Astrocyte (in vitro differentiated cells and primary cell): ENCODE data around the gene TEKT5. TPM values are rescaled to one million over a fixed set of nuclear protein-coding genes. Genes with fewer than 3 reads are reported as not detected.

Source experiments
- DNase-seq: peaks from one replicate; pipeline ENCODE4 v3.0.0-alpha.2; 2010; ENCODE audit warnings: low read depth
- FAIRE-seq: peaks from 2 replicates; lab custom pipeline; 2011; peaks lifted over from hg19 to GRCh38; lab: Jason Lieb, UNC
- H2AFZ ChIP-seq: 2 replicates; pipeline ENCODE4 v1.6.0; 2012; ENCODE audit warnings: low read depth, low read length, inconsistent platforms
- H3K27ac ChIP-seq: 2 replicates; pipeline ENCODE4 v1.5.1; 2011; ENCODE audit warnings: low read depth, low read length, inconsistent platforms
- H3K27me3 ChIP-seq: 2 replicates; pipeline ENCODE4 v1.6.0; 2011; ENCODE audit warnings: low read length, inconsistent platforms; ENCODE audit not compliant: insufficient read depth
- H3K36me3 ChIP-seq: 2 replicates; pipeline ENCODE4 v1.5.1; 2011; ENCODE audit warnings: low read length, inconsistent platforms; ENCODE audit not compliant: insufficient read depth
- H3K4me1 ChIP-seq: 2 replicates; pipeline ENCODE4 v1.5.1; 2011; ENCODE audit warnings: low read length, inconsistent platforms; ENCODE audit not compliant: insufficient read depth
- H3K4me2 ChIP-seq: 2 replicates; pipeline ENCODE4 v1.6.0; 2012; ENCODE audit warnings: low read length, inconsistent platforms
- H3K4me3 ChIP-seq: 2 replicates; pipeline ENCODE4 v1.5.1; 2011; ENCODE audit warnings: low read depth, mild to moderate bottlenecking, low read length, inconsistent platforms; ENCODE audit not compliant: insufficient read depth
- H3K79me2 ChIP-seq: 2 replicates; pipeline ENCODE4 v1.6.0; 2012; ENCODE audit warnings: mild to moderate bottlenecking, low read length, inconsistent platforms; ENCODE audit not compliant: insufficient read depth
- H3K9ac ChIP-seq: 2 replicates; pipeline ENCODE4 v1.6.0; 2012; ENCODE audit warnings: mild to moderate bottlenecking, low read length, inconsistent platforms
- H3K9me3 ChIP-seq: 2 replicates; pipeline ENCODE4 v1.5.1; 2012; ENCODE audit warnings: low read depth, mild to moderate bottlenecking, low read length, inconsistent platforms; ENCODE audit not compliant: insufficient read depth
- H4K20me1 ChIP-seq: 2 replicates; pipeline ENCODE4 v1.6.0; 2012; ENCODE audit warnings: low read length, inconsistent platforms; ENCODE audit not compliant: insufficient read depth
- H3K27ac Mint-ChIP-seq: one replicate; pipeline ENCODE4 v1.8.0; 2021; ENCODE audit warnings: mild to moderate bottlenecking, mixed read lengths; ENCODE audit not compliant: unreplicated experiment
- H3K27me3 Mint-ChIP-seq: one replicate; pipeline ENCODE4 v1.8.0; 2021; ENCODE audit warnings: low read depth, mixed read lengths; ENCODE audit not compliant: unreplicated experiment
- H3K36me3 Mint-ChIP-seq: one replicate; pipeline ENCODE4 v1.8.0; 2021; ENCODE audit warnings: low read depth, mixed read lengths; ENCODE audit not compliant: unreplicated experiment
- H3K4me1 Mint-ChIP-seq: one replicate; pipeline ENCODE4 v1.8.0; 2021; ENCODE audit warnings: low read depth, mixed read lengths; ENCODE audit not compliant: unreplicated experiment
- H3K4me3 Mint-ChIP-seq: one replicate; pipeline ENCODE4 v1.8.0; 2021; ENCODE audit warnings: mild to moderate bottlenecking, moderate library complexity, mixed read lengths; ENCODE audit not compliant: unreplicated experiment
- H3K9me3 Mint-ChIP-seq: one replicate; pipeline ENCODE4 v1.8.0; 2021; ENCODE audit warnings: mild to moderate bottlenecking, mixed read lengths; ENCODE audit not compliant: unreplicated experiment
- EZH2 ChIP-seq: IDR thresholded peaks from 2 replicates; pipeline ENCODE4 v1.6.1; 2012; ENCODE audit warnings: mild to moderate bottlenecking, low read length, inconsistent platforms; ENCODE audit not compliant: insufficient read depth
- total RNA-seq: library from RNA; stranded (reverse); gene quantifications from 2 replicates; pipeline ENCODE4 v1.2.1, GENCODE V29; 2021
- TF ChIP-seq, protein P1 (sequence below): IDR thresholded peaks from 2 replicates; pipeline ENCODE4 v1.5.1; 2011; ENCODE audit warnings: low read depth, mild to moderate bottlenecking, inconsistent platforms, low read length, moderate library complexity; ENCODE audit not compliant: insufficient read depth

The TEKT5 gene
- total RNA-seq, 1 donor from 2014 or later: not detected

DNA sequence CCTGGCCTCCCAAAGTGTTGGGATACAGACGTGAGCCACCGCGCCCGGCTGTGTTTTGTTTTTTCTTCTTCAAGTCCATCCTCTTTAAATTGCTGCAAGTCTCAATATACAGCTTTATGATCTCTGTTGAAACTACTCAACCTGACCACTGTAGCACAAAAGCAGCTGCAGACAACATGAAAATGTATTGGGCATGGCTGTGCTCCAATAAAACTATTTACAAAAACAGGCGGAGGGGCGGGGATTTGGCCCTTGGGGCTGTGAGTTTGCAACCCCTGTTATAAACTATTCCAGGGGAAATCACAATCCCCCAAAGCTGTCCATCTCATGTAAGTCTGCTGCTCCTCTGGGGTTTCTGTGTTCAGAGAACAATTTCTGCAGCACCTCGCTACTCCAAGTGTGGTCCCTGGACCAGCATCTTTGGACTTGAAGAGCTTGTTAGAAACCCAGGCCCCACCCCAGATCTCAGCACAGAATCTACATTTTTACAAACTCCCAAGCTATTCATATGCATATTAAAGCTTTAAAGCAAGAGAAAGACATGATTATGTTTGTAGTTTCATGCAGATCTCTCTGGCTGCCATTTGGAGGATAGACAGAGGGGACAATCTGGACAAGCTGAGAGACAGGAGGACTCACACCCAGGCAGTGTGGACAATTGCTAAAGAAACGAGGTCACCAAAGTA lies 33.6 kb downstream of the TEKT5 start:
- H3K27ac ChIP-seq: no peak overlapping the region

DNA sequence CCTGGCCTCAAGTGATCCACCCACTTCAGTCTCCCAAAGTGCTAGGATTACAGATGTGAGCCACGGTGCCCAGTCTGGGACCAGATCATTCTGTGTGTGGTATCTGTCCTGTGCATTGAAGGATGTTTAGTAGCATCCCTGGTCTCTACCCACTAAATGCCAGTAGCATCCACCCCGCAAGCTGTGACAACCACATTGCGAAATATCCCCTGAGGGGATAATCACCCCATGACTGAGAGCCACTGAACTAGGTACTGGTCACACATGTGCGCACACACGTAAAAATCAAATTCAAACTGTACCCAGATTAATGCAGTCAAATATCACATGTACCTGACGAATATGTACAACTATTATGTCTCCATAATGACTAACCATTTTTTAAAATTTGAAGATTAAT lies 35.8 kb downstream of the TEKT5 start:
- Histone ChIP-seq H3K9me3 (no peaks in the 10 kb centered on the region), H3K27me3 (peaks cover 3% of the 10 kb centered on the region), H3K4me1 (no peaks in the 10 kb centered on the region), H3K27ac (no peak overlapping the region), H4K20me1 (no peaks in the 10 kb centered on the region), H3K4me2 (no peak overlapping the region), H3K9ac (no peak overlapping the region), H3K79me2 (no peaks in the 10 kb centered on the region), H2AFZ (no peak overlapping the region), H3K4me3 (no peak overlapping the region), H3K36me3 (no peaks in the 10 kb centered on the region)
- peaks cover 13% of the 10 kb centered on the region for H3K27me3 Mint-ChIP-seq
- no peak overlapping the region for H3K4me3 Mint-ChIP-seq
- no peak for FAIRE-seq
- H3K9me3 Mint-ChIP-seq: no peaks in the 10 kb centered on the region
- peaks cover 4% of the 10 kb centered on the region for H3K4me1 Mint-ChIP-seq
- no peaks in the 10 kb centered on the region for H3K36me3 Mint-ChIP-seq
- no peak overlapping the region for H3K27ac Mint-ChIP-seq
- DNase-seq: no peak
- no peak for TF ChIP-seq EZH2

More for the DNA sequence above, 33.6 kb downstream of the TEKT5 start:
- Histone ChIP-seq H3K4me2 (no peak overlapping the region), H3K4me3 (no peak overlapping the region), H3K36me3 (no peaks in the 10 kb centered on the region), H4K20me1 (no peaks in the 10 kb centered on the region), H2AFZ (no peak overlapping the region), H3K79me2 (no peaks in the 10 kb centered on the region), H3K9me3 (no peaks in the 10 kb centered on the region), H3K27me3 (peaks cover 3% of the 10 kb centered on the region), H3K9ac (no peak overlapping the region), H3K4me1 (no peaks in the 10 kb centered on the region)
- Mint-ChIP-seq H3K4me1 (peaks cover 4% of the 10 kb centered on the region), H3K36me3 (no peaks in the 10 kb centered on the region), H3K4me3 (no peak overlapping the region), H3K9me3 (no peaks in the 10 kb centered on the region), H3K27ac (no peak overlapping the region), H3K27me3 (peaks cover 22% of the 10 kb centered on the region)
- FAIRE-seq (no peak), DNase-seq (no peak)
- TF ChIP-seq EZH2: no peak
- TF ChIP-seq, protein P1, sequence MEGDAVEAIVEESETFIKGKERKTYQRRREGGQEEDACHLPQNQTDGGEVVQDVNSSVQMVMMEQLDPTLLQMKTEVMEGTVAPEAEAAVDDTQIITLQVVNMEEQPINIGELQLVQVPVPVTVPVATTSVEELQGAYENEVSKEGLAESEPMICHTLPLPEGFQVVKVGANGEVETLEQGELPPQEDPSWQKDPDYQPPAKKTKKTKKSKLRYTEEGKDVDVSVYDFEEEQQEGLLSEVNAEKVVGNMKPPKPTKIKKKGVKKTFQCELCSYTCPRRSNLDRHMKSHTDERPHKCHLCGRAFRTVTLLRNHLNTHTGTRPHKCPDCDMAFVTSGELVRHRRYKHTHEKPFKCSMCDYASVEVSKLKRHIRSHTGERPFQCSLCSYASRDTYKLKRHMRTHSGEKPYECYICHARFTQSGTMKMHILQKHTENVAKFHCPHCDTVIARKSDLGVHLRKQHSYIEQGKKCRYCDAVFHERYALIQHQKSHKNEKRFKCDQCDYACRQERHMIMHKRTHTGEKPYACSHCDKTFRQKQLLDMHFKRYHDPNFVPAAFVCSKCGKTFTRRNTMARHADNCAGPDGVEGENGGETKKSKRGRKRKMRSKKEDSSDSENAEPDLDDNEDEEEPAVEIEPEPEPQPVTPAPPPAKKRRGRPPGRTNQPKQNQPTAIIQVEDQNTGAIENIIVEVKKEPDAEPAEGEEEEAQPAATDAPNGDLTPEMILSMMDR: no peak

DNA sequence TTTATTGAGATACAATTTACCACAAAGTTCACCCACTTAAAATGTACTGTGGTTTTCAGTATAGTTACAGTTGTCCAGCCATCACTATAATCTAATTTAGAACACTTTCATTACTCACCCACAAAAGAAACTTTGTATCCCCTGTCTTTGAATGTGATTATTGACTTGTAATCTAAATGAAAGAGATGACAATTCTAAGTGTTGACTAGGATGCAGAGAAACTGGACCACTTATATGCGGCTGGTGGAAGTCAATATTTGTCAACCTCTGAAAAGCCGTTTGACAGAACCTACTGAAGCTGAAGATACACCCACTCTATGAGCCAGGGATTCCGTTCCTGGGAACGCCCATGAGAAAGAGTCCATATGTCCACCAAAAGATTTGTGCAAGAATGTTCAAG lies 36.8 kb downstream of the TEKT5 start:
- DNase-seq (no peak), FAIRE-seq (no peak)
- Histone ChIP-seq H3K36me3 (no peaks in the 10 kb centered on the region), H3K9me3 (no peaks in the 10 kb centered on the region), H3K4me1 (no peaks in the 10 kb centered on the region), H3K27ac (no peak overlapping the region), H3K27me3 (peaks cover 3% of the 10 kb centered on the region), H3K9ac (no peak overlapping the region), H3K79me2 (no peaks in the 10 kb centered on the region), H4K20me1 (no peaks in the 10 kb centered on the region), H3K4me3 (no peak overlapping the region), H3K4me2 (no peak overlapping the region), H2AFZ (no peak overlapping the region)
- H3K27me3 Mint-ChIP-seq: peaks cover 12% of the 10 kb centered on the region
- peaks cover 2% of the 10 kb centered on the region for H3K4me1 Mint-ChIP-seq
- no peaks in the 10 kb centered on the region for H3K9me3 Mint-ChIP-seq
- no peak for TF ChIP-seq EZH2
- TF ChIP-seq, protein P1: no peak
- no peak overlapping the region for H3K27ac Mint-ChIP-seq
- H3K4me3 Mint-ChIP-seq: no peak overlapping the region
- no peaks in the 10 kb centered on the region for H3K36me3 Mint-ChIP-seq
